GM11168 (cell line): ENCODE measurements around the gene NF1.
"Not testable (repeated sequence)": the region's sequence is repeated elsewhere in the genome, so short reads cannot be mapped to it uniquely, and the experiment has no call there.

Experiments
- in situ Hi-C: fragments of 300-500 bp; cut with MboI; formaldehyde crosslinking; loops from one replicate; pipeline ENCODE4 v1.12.0; 2022; ENCODE audit warnings: low sequenced_read_pairs; ENCODE audit not compliant: unreplicated experiment

The NF1 gene

DNA sequence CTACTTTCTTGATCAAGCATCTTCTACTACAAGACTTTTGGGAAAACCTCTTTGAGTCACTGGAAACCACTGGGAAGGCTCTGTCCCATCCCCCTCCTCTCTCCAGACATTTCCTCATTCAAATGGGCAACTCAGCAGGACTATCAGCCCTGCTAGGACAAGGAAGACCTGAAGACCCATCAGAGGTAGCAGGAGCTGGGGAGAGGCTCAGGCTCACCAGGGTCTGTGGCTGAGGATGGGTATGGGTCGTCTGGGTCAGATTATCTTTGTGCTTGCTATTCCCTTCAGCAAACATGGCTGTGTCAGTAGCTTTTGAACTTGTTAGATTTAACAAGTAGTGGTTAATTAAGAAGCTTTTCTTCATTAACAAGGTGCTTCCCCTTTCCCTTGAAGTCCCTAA lies 15.0 kb upstream of the NF1 start:
- in situ Hi-C loops, result no loop called here

DNA sequence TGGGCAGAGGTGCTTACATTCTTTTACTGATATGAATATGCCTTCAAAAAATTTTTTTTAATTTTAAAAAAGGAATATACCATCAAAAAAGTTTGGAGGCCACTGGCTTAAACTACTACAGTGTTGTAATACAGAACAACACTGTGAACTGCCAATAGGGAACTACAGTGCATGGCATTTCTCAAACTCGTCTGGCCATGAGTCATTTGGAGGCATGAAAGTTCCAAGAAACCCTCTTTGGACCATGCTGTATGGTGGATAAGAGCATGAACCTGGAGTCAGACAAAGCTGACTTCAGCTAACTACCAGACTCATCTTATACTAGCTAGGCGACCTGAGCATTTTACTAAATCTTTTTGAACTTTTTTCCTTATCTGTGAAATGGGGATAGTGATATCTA lies 9.2 kb upstream of the NF1 start:
- in situ Hi-C loops, result no loop called here

DNA sequence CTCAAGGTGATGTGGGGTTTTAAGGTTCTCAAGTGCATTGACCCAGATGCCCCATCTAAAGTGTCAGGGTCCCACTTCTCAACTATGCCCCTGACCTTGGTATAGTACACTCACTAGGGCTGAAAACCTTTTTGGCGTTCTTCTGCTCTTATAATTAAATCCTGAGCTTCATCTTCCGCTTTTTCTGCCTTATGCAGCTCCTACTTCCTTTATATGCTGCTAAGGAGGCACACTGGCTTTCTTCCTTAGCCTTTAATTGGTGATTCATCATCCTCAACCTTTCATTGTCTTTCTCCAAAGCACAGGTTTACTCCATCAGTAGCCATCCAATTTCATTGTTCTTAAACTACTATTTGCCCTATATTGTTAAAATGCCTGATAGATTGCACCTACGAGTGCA lies 5.3 kb upstream of the NF1 start:
- in situ Hi-C loops, result no loop called here

DNA sequence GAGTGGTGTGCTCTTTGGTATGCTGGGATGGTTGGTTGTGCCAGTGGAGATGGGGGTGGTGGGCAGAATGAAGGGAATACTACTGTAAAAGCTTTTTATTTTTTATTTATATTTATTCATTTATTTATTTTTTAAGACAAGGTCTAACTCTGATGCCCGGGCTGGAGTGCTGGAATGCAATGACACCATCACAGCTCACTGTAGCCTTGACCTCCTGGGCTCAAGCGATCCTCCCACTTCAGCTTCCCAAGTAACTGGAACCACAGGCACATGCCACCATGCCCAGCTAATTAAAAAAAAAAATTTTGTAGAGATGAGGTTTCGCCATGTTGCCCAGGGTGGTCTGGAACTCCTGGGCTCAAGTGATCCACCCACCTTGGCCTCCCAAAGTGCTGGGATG lies 4.1 kb upstream of the NF1 start:
- in situ Hi-C loops, result not testable (repeated sequence)

DNA sequence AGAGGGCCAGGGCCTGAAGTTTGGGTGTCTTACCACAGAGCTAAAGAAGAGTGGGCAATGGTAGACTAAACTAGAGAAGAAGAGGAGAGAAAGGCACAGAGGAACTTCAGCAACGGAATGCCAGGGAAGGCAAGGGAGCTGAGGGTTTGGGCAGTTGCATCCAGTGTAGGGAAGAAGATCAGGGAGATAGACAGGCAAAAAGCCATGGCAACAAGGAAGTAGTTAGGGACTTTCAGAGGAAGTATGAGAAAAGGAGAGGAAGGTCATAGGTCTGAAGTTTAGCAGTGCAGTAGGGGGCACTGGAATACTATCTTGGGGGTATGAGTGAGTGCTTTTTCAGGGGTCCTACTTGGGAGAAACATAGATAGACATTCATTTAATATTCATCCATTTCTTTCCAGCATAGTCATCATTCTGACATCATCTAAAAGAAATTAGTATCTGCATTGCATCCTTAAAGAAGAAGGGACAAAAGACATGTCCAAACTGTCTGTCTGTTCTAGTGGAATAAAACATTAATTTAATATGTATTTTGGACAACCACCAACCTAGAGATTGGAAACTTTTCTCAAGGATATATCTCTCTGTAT lies 2.2 kb upstream of the NF1 start:
- in situ Hi-C loops, result no loop called here

DNA sequence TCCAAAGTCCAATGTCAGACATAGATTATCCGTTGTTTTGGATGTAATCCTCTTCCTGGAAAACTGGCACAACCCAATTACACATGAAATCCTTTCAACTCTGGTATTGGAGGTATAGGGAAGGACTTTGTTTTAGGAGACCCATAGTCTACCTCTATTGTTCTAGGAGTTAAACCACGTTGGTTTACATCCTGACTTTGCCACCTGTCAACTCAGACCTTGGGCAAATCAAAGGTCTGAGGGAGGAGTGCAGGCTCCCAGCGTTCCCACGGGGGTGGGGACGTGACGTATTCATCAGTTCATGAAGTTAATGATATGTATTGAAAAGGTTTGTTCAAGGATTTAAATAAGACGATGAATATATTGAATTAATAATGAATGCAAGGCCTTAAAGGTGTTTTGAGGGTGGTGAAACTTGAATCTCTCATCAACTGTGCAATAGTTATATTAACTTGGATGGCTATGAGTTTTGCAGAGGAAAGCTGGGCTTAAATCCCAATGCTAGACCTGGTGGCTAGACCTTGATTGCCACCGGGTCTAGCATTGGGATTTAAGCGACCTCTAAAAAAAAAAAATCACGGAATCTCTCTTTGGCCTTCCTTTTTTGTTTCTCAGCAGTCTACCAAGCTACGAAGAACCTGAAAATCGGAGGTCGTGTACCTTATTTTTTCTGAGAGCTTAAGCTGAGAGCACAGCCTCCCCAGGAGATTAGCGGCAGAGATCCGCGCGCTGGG lies 744 bp upstream of the NF1 start:
- in situ Hi-C loops, result no loop called here

DNA sequence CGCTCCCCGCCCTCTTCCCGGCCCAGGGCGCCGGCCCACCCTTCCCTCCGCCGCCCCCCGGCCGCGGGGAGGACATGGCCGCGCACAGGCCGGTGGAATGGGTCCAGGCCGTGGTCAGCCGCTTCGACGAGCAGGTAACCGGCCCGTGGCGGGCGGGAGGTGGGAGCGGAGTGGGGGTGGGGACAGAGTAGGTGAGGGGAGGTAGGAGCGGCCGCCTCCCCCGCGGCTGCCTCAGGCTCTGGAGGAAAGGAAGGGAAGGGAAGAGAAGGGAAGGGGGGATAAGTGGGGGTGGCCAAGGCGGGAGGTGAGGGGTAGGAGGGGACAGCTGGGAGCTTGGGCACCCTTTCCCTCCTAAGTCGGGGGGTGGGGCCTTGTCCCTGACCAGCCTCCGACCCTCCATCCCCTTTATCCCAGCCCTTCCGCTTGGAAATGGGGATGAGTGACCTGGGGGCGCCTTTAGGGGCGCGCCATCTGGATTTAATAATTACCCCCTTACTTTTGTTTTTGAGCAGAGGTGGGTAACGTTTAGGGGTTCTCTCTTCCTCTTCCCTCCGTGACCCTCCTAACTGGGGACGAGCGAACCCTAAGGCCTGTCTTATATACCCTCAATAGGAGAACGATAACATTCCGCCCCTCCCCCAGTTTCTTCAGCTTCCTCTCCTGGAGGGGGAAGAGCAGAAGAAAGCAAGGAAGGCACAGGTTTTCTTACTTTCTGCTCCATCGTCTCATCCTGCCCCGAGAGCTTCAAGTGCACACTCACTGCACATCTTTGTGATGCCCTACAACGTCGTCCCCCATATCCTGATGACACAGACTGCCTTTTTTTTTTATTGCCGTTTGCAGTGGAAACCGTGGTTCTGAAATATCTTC lies 694 bp downstream of the NF1 start:
- in situ Hi-C loops, result no loop called here

DNA sequence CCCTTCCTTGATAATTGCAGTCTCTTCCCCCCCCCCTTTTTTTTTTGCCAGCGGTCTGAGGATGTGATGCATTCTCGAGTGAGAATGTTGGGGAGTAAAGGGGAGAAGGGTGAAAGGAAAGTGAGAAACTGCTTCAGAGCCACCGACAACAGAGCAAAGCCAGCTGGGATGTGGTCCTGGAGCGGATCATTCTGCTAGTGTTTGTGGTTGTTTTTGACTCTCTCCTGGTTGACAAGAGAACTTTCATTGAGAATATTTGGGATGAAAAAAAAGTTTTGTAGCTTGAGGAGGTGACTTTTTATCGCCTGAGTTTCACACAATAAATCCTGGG lies 1.3 kb downstream of the NF1 start:
- in situ Hi-C loops, result no loop called here

DNA sequence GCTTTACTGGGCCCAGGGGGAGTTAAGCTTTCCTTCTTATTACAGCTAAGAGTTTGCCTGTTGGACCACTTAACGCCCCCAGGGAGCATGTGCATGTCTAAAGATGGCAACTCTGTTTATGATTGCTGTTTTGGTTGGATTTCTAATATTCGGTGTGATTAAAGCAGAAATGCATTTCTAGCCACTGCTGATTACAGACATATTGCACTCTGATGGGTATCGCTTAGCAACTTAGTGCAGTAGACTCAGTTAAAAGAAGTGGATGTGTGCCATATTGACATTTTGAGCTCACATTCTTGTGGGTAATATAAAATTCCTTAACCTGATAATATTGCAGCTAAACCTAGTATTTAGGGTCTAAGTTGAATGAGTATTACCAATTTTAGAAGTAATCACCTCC lies 4.2 kb downstream of the NF1 start:
- in situ Hi-C loops, result no loop called here

DNA sequence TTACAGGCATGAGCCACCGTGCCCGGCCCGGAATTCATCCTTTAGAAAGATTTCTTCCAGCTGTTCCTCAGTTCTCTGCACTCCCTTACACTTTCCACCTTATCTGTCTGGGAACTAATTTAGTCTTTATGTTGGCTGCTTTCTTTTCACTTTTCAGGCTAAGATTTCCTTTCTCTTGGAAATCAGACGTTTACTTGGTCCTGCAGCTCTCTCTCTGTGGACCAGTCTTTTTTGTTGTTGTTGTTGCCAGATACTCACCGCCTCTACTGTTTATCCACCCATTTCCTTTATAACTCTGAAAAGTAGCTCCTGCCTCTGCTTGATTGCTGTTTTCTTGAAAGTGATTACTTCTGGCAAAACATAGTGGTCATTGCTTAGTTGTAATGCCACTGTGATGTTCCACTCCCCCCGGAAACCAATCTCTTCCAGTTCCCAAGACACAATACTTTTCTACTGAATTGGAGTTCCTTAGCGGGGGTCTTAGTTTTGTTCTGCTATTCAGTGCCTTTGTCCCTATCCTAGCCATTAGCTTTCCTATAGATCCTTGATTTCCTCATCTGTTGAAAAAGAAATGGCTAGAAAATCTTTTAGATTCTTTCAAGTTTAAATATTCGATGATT lies 6.2 kb downstream of the NF1 start:
- in situ Hi-C loops, result no loop called here

DNA sequence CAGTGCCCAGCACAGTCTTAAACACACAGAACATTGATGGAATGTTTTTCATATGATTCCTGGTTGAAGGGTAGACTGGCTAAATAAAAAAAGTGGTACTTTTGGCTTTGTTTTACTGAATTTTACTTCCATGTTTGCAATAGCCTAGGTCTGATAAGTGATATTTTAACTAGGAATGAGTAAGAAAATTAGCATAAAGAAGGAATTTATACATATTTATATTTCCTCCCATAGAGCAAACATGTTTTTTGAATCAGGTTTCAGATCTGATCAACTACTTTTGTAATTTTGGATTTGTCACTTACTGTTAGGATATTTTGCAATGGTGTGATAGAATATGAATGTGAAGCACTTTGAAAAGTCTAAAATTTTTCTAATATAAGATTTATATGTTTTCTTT lies 7.2 kb downstream of the NF1 start:
- in situ Hi-C loops, result no loop called here

DNA sequence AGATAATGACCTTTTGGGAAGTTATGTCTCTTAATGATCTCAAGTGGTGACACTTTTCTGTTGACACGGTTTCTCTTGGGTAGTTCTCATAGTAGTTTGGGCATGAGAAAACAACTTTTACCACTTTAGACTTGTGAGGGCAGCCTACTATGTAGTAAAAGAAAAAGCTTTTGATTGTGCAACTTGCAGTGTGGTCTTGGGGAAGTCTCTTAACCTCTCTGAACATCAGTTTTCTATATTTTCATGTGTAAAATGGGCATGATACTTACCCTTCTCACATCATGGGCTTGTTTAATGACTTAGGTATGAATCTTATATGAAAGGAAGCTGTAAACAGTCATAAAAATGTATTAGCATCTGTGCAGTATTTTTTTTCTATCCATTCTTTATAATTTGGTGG lies 11.2 kb downstream of the NF1 start:
- in situ Hi-C loops, result no loop called here

DNA sequence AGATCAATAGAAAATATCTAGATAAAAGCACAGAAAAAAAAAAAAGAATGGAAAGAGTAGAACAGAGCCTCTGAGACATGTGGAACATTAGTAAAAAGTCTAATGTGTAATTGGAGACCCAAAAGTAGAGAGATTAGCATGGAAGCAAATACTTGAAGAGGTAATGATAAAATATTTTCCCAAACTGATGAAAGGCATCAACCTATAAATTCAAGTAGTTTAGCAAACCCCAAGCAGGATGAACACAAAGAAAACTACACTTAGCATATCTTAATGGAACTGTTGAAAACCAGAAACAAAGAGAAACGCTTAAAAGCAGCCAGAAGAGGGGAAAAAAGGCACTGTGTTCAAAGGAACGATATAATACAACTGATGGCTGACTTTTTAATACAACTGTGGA lies 16.4 kb downstream of the NF1 start:
- in situ Hi-C loops, result no loop called here

DNA sequence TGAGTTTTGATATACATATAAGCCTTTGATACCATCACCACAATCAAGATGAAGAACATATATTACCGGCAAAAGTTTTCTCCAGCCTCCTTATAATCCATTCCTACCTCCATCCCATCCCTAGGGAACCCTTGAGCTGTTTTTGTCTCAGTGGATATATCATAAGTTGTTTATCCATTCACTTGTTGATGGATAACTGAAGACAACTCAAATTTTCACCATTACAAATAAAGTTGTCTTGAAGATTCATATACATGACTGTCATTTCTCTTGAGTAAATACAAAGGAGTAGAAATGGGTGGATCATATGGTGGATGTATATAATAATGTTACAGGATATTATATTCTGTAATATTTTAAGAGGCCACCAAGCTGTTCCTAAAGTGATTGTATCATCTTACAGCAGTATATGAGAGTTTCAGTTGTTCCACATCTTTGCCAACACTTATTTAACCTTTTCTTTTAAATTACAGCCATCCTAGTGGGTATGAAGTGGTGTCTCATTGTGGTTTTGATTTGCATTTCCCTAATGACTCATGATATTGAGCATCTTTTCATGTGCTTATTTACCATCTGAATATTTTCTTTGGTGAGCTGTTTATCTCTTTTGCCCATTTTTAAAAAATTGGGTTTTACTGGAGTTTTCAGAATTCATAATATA lies 17.4 kb downstream of the NF1 start:
- in situ Hi-C loops, result no loop called here

DNA sequence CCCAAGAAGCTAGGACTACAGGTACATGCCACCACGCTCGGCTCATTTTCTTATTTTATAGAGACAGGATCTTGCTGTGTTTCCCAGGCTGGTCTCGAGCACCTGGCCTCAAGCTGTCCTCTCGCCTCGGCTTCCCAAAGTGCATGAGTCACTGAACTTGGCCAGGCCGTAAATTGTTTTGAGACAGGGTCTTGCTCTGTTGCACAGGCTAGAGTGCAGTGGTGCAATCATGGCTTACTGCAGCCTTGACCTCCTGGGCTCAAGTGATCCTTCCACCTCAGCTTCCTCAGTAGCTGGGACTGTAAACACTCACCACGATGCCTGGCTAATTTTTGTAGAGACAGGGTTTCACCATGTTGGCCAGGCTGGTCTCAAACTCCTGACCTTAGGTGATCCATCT lies 18.6 kb downstream of the NF1 start:
- in situ Hi-C loops, result not testable (repeated sequence)

DNA sequence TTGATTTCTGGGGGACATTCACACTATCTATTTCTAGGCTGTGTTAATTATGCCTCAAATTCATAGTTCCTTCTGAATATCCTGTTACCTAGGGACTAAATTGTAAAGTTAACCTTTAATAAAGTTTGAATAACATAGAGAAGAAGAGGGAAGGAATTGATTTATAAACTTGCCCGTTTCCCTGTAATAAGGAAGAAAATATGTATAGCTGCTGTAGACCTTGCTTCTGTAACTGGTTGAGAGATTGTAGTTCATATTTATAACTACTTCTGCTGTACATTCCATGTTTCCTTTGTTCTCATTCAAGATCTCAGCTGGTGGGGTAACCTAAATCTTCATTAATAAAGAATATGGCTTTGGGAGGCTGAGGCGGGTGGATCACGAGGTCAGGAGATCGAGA lies 19.2 kb downstream of the NF1 start:
- in situ Hi-C loops, result no loop called here

DNA sequence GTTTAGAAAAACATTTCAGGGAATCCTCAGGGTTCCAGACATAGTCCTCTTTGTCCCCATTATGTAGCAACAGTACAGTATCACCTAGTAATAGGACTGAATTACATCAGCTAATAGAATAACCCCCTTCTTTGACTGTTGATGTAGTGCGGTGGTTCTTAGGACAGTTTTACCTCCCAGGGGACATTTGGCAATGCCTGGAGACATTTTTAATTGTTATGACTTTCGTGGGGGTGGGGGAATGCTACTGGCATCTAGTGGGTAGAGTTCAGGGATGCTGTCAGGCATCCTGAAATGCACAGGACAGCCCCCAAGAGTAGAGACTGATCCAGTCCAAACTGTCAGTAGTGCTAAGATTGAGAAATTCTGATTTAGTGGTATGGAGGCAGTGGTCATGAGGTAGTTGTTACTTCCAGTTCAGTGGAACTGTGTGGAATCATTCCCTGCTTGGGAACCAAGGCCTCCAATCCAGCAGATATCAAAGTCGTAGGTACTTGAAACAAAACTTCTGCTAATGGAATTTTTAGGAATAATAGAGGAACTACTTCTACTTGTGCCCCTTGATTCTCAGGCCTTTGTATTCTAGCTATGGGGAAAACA lies 20.3 kb downstream of the NF1 start:
- in situ Hi-C loops, result no loop called here

DNA sequence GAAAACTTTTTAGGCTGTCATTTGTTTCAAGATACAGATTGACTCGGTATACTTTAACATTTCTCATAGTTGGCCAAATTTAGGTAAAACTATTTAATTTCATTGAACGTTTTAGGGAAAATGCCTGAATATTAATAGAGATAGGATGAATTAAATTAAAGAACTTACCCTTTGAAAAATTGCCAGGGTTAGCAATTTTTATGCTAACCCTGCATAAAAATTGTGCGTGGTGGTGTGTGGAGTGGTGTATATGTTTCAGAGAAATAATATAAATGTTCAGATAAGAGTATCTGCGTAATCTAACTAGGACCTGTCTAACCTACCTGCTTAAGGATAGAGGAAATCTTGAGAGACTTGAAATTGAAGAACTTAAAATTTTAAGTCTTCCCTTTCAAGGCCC lies 21.4 kb downstream of the NF1 start:
- in situ Hi-C loops, result no loop called here

DNA sequence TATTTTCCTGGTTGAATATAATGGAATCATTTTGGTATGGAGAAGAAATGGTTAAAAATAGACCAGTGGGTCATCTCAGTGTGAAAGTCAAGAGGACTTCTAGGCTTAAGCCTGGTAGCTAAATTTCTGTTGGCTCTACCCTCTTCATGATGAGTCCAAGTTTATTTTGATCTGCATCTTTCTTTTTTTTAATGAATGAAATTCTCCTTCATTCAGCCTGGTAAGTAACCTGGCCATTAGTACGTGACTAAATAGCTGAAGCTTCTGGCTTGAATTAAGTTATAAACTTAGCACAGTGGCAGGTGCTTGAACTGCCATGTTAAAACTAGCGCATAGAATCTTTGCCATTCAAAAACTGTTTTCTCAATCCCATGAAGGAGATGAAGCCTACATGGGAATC lies 28.0 kb downstream of the NF1 start:
- in situ Hi-C loops, result no loop called here

DNA sequence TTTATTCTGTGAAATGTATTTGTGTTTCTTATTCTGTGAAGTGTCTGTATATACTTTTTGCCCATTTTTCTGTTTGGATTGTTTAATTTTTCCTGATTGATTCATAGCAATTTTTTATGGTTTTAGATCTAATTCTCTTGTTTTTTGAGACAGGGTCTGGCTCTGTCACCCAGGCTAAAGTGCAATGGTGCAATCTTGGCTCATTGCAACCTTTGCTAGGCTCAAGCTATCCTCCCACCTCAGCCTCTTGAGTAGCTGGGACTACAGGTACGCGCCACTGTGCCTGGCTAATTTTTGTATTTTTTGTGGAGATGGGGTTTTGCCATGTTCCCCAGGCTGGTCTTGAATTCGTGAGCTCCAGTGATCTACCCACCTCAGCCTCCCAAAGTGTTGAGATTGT lies 31.5 kb downstream of the NF1 start:
- in situ Hi-C loops, result no loop called here
